HG02852 (cell line): ENCODE measurements around the gene EMD.
"Not testable (repeated sequence)": the region's sequence is repeated elsewhere in the genome, so short reads cannot be mapped to it uniquely, and the experiment has no call there.

Source experiments
- ATAC-seq: cut with Tn5 transposase; IDR thresholded peaks from one replicate; pipeline ENCODE4 v1.9.1; 2021; ENCODE audit warnings: mild to moderate bottlenecking, moderate library complexity; ENCODE audit not compliant: unreplicated experiment

EMD gene

GRCh38 chrX:154371017-154371788 lies 7.9 kb upstream of the EMD start:
- ATAC-seq, result peak; percentile 57

DNA sequence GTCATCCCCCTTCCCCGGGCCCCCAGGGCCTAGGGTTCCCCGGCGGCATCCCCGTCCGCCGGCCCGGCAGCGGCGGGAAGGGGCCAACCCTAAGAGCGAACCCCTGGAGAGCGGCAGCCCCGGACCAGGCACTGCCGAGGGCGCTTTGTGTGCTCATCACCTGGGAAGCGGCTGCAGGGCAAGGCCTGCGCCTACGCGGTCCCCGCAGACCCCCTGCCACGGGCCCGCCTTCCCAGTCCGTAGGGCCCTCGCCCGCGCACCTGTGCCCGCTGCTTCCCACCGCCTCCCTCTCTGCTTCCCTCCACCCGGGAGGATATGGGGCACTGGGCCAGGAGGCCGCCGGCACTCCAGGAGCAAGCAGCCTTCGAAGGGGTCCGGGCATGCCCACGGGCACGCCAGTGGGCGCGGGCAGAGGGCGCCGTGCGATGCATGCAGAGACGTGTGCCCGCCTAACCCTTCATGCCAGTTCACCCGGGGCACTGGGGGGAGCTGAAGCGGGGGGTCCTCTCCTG lies 7.2 kb upstream of the EMD start:
- ATAC-seq, result peak; percentile 7

DNA sequence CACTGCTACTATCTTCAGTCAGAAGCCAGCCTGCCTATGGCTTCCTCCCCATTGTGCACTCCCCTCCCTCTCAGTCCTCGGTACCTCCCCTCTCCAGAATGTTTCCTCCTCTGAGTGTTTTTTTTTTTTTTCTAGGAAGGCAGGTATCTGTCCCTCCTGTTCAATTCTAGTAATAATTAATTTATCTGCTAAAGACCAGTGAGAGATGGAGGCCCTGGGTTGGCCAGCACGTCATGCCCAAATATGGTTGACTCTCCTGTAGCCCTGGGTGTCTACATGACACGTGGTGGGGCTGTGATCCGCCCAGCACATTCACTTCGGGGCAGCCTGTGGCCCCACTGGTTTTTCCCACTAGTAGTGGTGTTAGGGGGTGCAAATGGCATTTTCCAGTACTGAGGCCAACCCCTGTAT lies 6.5 kb upstream of the EMD start:
- no peak for ATAC-seq

- ATAC-seq, result no peak
Observed at GRCh38 chrX:154373340-154374306, 5.5 kb upstream of the EMD start.

DNA sequence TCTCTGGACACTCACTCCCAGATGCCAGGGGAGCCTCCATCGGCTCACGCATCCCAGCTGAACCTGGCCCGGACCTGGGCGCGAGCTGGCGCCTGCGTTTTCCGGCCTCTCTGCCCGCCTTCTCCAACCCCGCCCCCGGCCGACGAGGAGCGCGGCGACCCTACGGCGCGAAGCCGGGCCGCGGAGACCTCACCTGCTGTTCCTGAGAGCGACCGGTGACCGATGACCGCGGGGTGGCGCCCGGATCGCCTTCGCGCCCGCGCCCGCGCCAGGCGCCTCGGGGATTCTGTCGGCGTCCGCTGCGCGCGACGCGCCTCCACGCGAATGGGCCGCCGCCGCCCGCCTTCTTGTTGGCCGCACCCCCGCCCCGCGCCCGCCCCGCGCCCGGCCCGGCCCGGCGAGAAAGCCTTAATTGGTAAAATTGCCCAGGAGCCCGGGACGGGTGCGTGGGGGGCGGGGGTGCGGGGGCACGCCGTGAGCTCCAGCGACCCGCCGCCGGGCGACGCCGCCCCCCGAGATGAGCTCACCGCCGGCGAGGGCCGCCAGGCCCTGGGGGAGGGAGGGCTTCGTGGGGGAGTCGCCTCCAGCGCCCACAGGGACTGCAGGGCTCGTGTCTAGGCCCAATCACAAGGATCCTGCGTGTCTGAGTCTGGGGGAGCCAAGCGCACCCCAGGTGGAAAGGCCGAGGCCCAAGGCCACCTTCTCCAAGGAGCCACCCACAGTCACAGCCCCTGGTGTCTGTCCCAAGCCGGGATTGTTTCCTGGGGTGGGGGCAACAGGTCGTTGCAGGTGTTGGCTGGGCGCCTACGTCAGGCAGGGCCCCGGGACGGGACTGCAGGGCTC lies 4.6 kb upstream of the EMD start, which contains the start of gene FLNA:
FLNA (minus strand) TSS at position 322 of the 843 bp plus-strand sequence. CDS start 3,389 bp downstream, outside the sequence.
- ATAC-seq, result no peak

DNA sequence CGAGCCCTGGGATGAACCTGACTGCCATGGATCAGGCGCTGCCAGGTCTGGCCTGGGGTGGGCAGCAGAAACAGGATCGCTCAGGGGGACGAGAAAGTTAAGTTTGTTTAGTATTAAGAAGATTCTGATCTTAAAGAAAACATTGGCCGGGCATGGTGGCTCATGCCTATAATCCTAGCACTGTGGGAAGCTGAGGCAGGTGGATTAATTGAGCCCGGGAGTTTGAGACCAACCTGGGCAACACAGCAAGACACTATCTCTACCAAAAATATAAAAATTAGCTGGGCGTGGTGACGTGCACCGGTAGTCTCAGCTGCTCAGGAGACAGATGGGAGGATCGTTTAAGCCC lies 4.0 kb upstream of the EMD start:
- ATAC-seq, result no peak

DNA sequence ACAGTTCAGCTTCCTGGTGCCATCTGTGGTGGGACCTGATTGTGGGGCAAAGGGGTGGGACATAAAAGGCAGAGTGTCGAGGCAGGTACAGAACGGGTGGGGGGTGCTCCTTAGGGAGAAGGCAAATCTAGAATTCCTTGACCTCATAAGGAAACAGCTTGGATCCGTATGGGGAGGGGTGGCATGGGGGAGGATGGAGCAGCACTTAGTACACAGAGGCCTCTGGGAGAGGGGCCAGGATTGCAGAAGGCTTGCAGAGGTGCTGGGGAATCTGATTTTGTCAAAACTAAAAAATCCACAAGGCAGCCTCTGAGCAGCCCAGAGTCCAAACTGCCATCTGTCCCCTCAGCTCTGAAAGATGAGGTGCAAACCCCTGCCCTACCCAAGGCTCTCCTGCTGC lies 2.3 kb upstream of the EMD start:
- no peak for ATAC-seq

GRCh38 chrX:154378059-154378798 lies 866 bp upstream of the EMD start:
- ATAC-seq, result peak; percentile 3

GRCh38 chrX:154379569-154379951 lies 465 bp downstream of the EMD start:
- ATAC-seq, result no peak

DNA sequence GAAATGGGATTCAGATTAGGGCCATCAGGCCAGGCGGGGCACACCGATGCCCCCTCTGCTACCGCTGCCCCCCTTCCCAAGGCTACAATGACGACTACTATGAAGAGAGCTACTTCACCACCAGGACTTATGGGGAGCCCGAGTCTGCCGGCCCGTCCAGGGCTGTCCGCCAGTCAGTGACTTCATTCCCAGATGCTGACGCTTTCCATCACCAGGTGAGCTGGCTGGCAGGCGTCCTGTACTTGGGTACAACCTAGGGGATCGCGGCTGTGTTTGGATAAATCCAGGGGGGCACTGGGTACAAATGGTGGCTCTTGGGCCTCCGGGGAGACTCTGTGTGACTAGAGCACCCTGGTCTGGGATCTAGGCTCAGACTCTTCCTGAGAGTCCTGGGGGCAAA lies 1.1 kb downstream of the EMD start:
- no peak for ATAC-seq

DNA sequence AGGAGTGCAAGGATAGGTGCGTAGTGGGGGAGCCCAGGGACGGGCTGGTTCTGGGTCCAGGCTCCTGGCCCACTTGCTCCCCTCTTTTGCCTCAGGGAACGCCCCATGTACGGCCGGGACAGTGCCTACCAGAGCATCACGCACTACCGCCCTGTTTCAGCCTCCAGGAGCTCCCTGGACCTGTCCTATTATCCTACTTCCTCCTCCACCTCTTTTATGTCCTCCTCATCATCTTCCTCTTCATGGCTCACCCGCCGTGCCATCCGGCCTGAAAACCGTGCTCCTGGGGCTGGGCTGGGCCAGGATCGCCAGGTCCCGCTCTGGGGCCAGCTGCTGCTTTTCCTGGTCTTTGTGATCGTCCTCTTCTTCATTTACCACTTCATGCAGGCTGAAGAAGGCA lies 1.7 kb downstream of the EMD start:
- no peak for ATAC-seq

- ATAC-seq, result no peak
Observed at GRCh38 chrX:154381271-154381670, 2.2 kb downstream of the EMD start.

DNA sequence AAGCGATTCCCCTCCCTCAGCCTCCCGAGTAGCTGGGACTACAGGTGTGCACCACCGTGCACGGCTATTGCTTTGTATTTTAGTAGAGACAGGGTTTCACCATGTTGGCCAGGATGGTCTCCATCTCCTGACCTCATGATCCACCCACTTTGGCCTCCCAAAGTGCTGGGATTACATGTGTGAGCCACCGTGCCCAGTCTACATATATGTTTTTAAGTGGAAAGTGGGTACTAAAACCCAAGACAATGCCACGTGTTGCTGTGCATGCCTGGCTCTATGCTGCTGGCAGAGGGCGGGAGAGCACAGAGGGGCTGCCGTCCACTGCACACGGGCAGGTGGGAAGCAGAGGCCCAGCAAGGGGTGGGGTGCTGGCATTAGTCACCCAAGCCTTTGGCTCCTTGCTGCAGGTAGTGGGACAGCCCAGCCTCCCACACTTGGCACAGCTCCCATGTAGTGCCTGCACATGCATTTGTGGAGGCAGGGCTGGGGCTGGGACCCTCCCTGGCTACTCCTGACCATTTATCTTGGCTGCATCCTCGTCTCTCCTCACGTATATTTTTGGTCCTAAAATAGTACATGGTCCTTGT lies 3.5 kb downstream of the EMD start:
- no peak for ATAC-seq

- no peak for ATAC-seq
Observed at GRCh38 chrX:154383359-154384283, 4.5 kb downstream of the EMD start.

GRCh38 chrX:154384284-154384892 lies 5.3 kb downstream of the EMD start:
- no peak for ATAC-seq

DNA sequence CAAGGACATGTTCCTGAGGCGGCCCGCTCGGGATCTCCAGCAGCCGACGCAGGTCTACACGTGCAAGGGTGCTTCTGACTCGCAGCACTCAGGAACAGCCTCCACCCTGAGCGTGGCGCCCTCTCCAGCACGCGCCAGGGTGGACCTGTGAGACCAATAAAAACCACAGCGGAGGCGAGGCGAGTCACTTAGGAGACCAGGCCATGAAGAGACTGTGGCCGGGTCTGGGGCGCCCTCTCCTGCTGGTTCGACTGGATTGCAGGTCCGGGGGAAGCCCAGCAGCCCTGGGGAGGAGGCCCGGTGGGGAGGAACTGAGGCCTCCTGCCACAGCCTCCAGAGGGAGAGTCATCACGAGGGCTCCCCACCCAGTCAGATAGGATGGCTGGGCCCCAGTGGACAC lies 9.0 kb downstream of the EMD start:
- ATAC-seq, result not testable (repeated sequence)

- not testable (repeated sequence) for ATAC-seq
Observed at GRCh38 chrX:154388649-154389048, 9.6 kb downstream of the EMD start.
